Measurements from ENCODE around the gene DENND1A. TPM values are rescaled to one million over a fixed set of nuclear protein-coding genes. Genes with fewer than 3 reads are reported as not detected.

Gene DENND1A
- total and polyA plus RNA-seq, 4 experiments from 2014 or later, result 1.4 to 14.2 (median 9.9) TPM

DNA sequence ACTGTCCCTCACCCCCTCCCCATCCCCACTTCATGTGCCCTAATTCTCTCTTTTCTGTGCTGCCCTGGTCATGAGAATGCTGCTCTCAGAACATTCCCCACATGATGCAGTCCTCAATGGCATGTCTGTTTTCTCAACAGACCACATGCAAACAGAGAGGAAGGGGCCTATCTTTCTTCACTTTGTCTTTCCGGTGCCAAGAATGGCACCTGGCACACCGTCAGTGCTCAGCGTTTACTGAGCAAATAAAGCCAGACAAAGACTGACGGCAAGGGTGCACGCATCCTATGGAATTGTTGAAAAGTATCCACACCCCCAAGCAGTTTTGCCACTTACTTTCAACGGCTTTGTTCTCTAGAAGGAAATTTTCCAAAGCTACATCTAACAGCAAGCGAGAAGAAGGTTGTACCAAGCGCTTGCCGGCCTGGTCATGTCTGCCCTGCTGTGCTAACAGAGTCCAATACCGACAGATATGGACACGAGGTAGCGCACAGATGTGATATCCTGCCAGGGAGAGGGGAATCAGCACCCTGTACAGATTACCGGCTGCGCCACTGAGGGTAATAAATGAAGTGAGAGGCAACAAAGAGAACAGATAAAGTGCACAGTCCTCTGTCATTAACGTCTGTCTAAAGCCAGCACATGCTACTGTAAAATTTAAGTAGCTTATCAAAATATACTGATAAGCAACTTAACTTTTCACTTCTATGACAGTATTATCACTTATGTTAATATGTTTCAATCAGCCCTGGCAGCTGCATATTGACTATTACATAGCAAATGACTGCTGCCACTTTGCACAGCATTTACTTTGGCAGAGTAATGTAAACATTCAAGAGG lies 251.7 kb downstream of the DENND1A start:
- H3K27me3 Mint-ChIP-seq, result no peaks in the 10 kb centered on the region
- peaks cover 0 to 15% (median 10%) of the 10 kb centered on the region in 8 donors for H3K9me3 Mint-ChIP-seq
- peaks cover 15% of the 10 kb centered on the region for H3K4me1 ChIP-seq (ENCODE audit: insufficient read depth, low read length)
- H3K27ac Mint-ChIP-seq, result no peak overlapping the region
- intact Hi-C loops (cut with micrococcal nuclease), result no loop called here
- POLR2A ChIA-PET (ENCODE audit: partially characterized antibody), result no interaction called here
- H3K27me3 ChIP-seq (ENCODE audit: insufficient read depth, low read length), result no peaks in the 10 kb centered on the region
- H3K4me3 ChIP-seq (ENCODE audit: low read length in 2 of 2), result no peak overlapping the region
- CTCF ChIA-PET (ENCODE audit: partially characterized antibody), result no interaction called here
- H3K9me3 ChIP-seq (ENCODE audit: control insufficient read depth in 1 of 2, low read length in 2 of 2), result no peaks in the 10 kb centered on the region
- no peak for DNase-seq
- H3K4me1 Mint-ChIP-seq, result peaks cover 4 to 27% (median 20%) of the 10 kb centered on the region in 4 donors
- H3K27ac ChIP-seq (ENCODE audit: low read depth, low read length), result no peak overlapping the region
- no peaks in the 10 kb centered on the region for H3K36me3 ChIP-seq (ENCODE audit: insufficient read depth, low read length)
- H3K4me3 Mint-ChIP-seq, result peak overlapping the region in 1 of 8 donors; percentile 24
- H3K36me3 Mint-ChIP-seq, result peaks cover 17 to 45% of the 10 kb centered on the region in 2 donors

DNA sequence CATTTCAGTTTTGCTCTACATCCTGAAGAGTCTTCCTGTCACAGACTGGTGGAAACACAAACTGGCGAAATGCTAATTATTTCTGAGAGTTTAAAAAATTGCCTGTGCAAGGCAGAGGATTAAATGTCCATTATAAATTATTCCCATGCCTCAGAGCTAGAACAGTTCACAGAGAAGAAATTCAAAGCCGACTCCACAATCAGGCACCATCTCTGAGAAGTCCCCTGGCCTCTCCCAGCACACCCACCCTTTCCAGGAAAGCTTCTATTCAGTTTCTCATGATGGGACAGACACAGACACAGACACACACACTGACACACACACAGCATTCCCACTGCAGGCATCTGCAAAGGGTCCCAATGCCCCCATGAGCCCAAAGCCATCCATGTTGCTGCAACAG lies 253.1 kb downstream of the DENND1A start:
- peaks cover 4 to 24% (median 19%) of the 10 kb centered on the region in 4 donors for H3K4me1 Mint-ChIP-seq
- H3K9me3 ChIP-seq (ENCODE audit: control insufficient read depth in 1 of 2, low read length in 2 of 2), result no peaks in the 10 kb centered on the region
- ChIA-PET CTCF (ENCODE audit: partially characterized antibody) (no interaction called here), POLR2A (ENCODE audit: partially characterized antibody) (no interaction called here)
- H3K36me3 ChIP-seq (ENCODE audit: insufficient read depth, low read length), result no peaks in the 10 kb centered on the region
- no peaks in the 10 kb centered on the region for H3K27me3 Mint-ChIP-seq
- no peak overlapping the region for H3K27ac Mint-ChIP-seq
- intact Hi-C loops (cut with micrococcal nuclease), result no loop called here
- H3K36me3 Mint-ChIP-seq, result peaks cover 26 to 51% of the 10 kb centered on the region in 2 donors
- H3K4me3 Mint-ChIP-seq, result no peak overlapping the region
- no peak overlapping the region for H3K4me3 ChIP-seq (ENCODE audit: low read length in 2 of 2)
- H3K9me3 Mint-ChIP-seq, result peaks cover 0 to 21% (median 15%) of the 10 kb centered on the region in 8 donors
- H3K27me3 ChIP-seq (ENCODE audit: insufficient read depth, low read length), result no peaks in the 10 kb centered on the region
- peaks cover 15% of the 10 kb centered on the region for H3K4me1 ChIP-seq (ENCODE audit: insufficient read depth, low read length)
- H3K27ac ChIP-seq (ENCODE audit: low read depth, low read length), result no peak overlapping the region
- no peak for DNase-seq

GRCh38 chr9:123669346-123669745 lies 260.6 kb downstream of the DENND1A start:
- H3K27ac ChIP-seq (ENCODE audit: low read depth, low read length), result no peak overlapping the region
- no peak overlapping the region for H3K4me3 Mint-ChIP-seq

GRCh38 chr9:123663529-123663928 lies 266.4 kb downstream of the DENND1A start:
- no peak overlapping the region for H3K27ac ChIP-seq (ENCODE audit: low read depth, low read length)
- CTCF ChIA-PET (ENCODE audit: partially characterized antibody), result no interaction called here
- no peak for DNase-seq
- H3K9me3 ChIP-seq (ENCODE audit: control insufficient read depth in 1 of 2, low read length in 2 of 2), result no peaks in the 10 kb centered on the region
- H3K4me1 Mint-ChIP-seq, result no peaks in the 10 kb centered on the region
- POLR2A ChIA-PET (ENCODE audit: partially characterized antibody), result no interaction called here
- no peaks in the 10 kb centered on the region for H3K36me3 ChIP-seq (ENCODE audit: insufficient read depth, low read length)
- H3K4me3 Mint-ChIP-seq, result no peak overlapping the region
- H3K9me3 Mint-ChIP-seq, result peaks cover 6 to 49% (median 39%) of the 10 kb centered on the region in 8 donors
- H3K27me3 Mint-ChIP-seq, result no peaks in the 10 kb centered on the region
- H3K4me1 ChIP-seq (ENCODE audit: insufficient read depth, low read length), result no peaks in the 10 kb centered on the region
- H3K4me3 ChIP-seq (ENCODE audit: low read length in 2 of 2), result no peak overlapping the region
- H3K36me3 Mint-ChIP-seq, result peaks cover 54 to 78% of the 10 kb centered on the region in 2 donors
- intact Hi-C loops (cut with micrococcal nuclease), result no loop called here
- H3K27me3 ChIP-seq (ENCODE audit: insufficient read depth, low read length), result no peaks in the 10 kb centered on the region
- H3K27ac Mint-ChIP-seq, result no peak overlapping the region

More at GRCh38 chr9:123669346-123669745, 260.6 kb downstream of the DENND1A start:
- H3K9me3 ChIP-seq (ENCODE audit: control insufficient read depth in 1 of 2, low read length in 2 of 2), result no peaks in the 10 kb centered on the region
- Mint-ChIP-seq H3K9me3 (peaks cover 6 to 40% (median 32%) of the 10 kb centered on the region in 8 donors), H3K27ac (no peak overlapping the region), H3K4me1 (no peaks in the 10 kb centered on the region), H3K36me3 (peaks cover 71 to 95% of the 10 kb centered on the region in 2 donors), H3K27me3 (no peaks in the 10 kb centered on the region)
- H3K27me3 ChIP-seq (ENCODE audit: insufficient read depth, low read length), result no peaks in the 10 kb centered on the region
- intact Hi-C loops (cut with micrococcal nuclease), result no loop called here
- no peaks in the 10 kb centered on the region for H3K4me1 ChIP-seq (ENCODE audit: insufficient read depth, low read length)
- CTCF ChIA-PET (ENCODE audit: partially characterized antibody), result no interaction called here
- H3K4me3 ChIP-seq (ENCODE audit: low read length in 2 of 2), result no peak overlapping the region
- DNase-seq, result no peak
- no peaks in the 10 kb centered on the region for H3K36me3 ChIP-seq (ENCODE audit: insufficient read depth, low read length)
- POLR2A ChIA-PET (ENCODE audit: partially characterized antibody), result no interaction called here

- H3K4me3 ChIP-seq (ENCODE audit: low read length in 2 of 2), result no peak overlapping the region
- H3K27ac ChIP-seq (ENCODE audit: low read depth, low read length), result no peak overlapping the region
- H3K4me1 Mint-ChIP-seq, result no peaks in the 10 kb centered on the region
- CTCF ChIA-PET (ENCODE audit: partially characterized antibody), result no interaction called here
- H3K4me1 ChIP-seq (ENCODE audit: insufficient read depth, low read length), result no peaks in the 10 kb centered on the region
- H3K27ac Mint-ChIP-seq, result no peak overlapping the region
- no peak overlapping the region for H3K4me3 Mint-ChIP-seq
- DNase-seq, result no peak
- intact Hi-C loops (cut with micrococcal nuclease), result no loop called here
- no peaks in the 10 kb centered on the region for H3K9me3 ChIP-seq (ENCODE audit: control insufficient read depth in 1 of 2, low read length in 2 of 2)
- peaks cover 48 to 65% of the 10 kb centered on the region in 2 donors for H3K36me3 Mint-ChIP-seq
- no peaks in the 10 kb centered on the region for H3K36me3 ChIP-seq (ENCODE audit: insufficient read depth, low read length)
- no peaks in the 10 kb centered on the region for H3K27me3 Mint-ChIP-seq
- H3K9me3 Mint-ChIP-seq, result peaks cover 6 to 45% (median 38%) of the 10 kb centered on the region in 8 donors
- no peaks in the 10 kb centered on the region for H3K27me3 ChIP-seq (ENCODE audit: insufficient read depth, low read length)
- POLR2A ChIA-PET (ENCODE audit: partially characterized antibody), result no interaction called here
These were observed 267.7 kb downstream of the DENND1A start for GRCh38 chr9:123662057-123662776.

DNA sequence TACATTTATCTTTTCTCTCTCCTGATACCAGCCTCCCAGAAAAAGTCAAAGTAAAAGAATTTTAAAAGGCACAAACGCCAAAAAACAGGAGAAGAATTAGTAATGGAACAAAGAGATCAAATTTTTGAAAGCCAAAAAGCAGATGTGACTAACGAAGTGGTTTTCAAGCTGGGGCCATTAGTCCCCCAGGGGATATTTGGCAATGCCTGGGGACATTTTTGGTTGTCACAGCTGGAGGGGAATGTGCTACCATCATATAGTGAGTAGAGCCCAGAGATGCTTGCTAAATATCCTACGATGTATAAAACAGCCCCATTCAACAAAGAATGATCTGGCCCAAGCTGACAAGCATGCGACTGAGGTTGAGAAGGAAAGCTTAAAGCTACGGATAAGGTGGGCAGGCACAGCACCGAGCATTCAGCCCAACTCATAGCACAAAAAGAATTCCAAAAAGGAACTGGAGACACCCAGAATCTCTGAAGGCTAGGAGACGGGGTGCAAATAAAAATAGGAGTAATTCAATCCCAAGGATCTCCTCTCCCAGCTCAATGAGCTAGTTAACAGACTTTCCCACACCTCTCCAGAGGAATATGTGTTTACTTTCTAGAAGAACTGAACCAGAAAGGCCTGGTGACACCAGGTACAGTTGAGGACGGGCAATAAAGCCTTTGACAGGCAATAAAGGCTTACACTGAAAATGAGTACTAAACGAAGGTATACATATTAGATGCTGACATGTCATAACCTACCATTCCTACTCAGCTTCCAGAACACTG lies 269.0 kb downstream of the DENND1A start:
- ChIA-PET CTCF (ENCODE audit: partially characterized antibody) (no interaction called here), POLR2A (ENCODE audit: partially characterized antibody) (no interaction called here)
- H3K27me3 ChIP-seq (ENCODE audit: insufficient read depth, low read length), result no peaks in the 10 kb centered on the region
- no peaks in the 10 kb centered on the region for H3K4me1 ChIP-seq (ENCODE audit: insufficient read depth, low read length)
- peaks cover 42 to 54% of the 10 kb centered on the region in 2 donors for H3K36me3 Mint-ChIP-seq
- no peak overlapping the region for H3K27ac Mint-ChIP-seq
- no peaks in the 10 kb centered on the region for H3K36me3 ChIP-seq (ENCODE audit: insufficient read depth, low read length)
- intact Hi-C loops (cut with micrococcal nuclease), result no loop called here
- no peak overlapping the region for H3K4me3 Mint-ChIP-seq
- H3K27me3 Mint-ChIP-seq, result no peaks in the 10 kb centered on the region
- DNase-seq, result no peak
- H3K9me3 Mint-ChIP-seq, result peaks cover 6 to 38% (median 33%) of the 10 kb centered on the region in 8 donors
- H3K4me3 ChIP-seq (ENCODE audit: low read length in 2 of 2), result no peak overlapping the region
- H3K27ac ChIP-seq (ENCODE audit: low read depth, low read length), result no peak overlapping the region
- H3K9me3 ChIP-seq (ENCODE audit: control insufficient read depth in 1 of 2, low read length in 2 of 2), result no peaks in the 10 kb centered on the region
- H3K4me1 Mint-ChIP-seq, result no peaks in the 10 kb centered on the region

- no peaks in the 10 kb centered on the region for H3K27me3 Mint-ChIP-seq
- Histone ChIP-seq H3K4me3 (ENCODE audit: low read length in 2 of 2) (no peak overlapping the region), H3K36me3 (ENCODE audit: insufficient read depth, low read length) (no peaks in the 10 kb centered on the region), H3K27me3 (ENCODE audit: insufficient read depth, low read length) (no peaks in the 10 kb centered on the region), H3K4me1 (ENCODE audit: insufficient read depth, low read length) (no peaks in the 10 kb centered on the region), H3K9me3 (ENCODE audit: control insufficient read depth in 1 of 2, low read length in 2 of 2) (no peaks in the 10 kb centered on the region), H3K27ac (ENCODE audit: low read depth, low read length) (no peak overlapping the region)
- no peak overlapping the region for H3K27ac Mint-ChIP-seq
- intact Hi-C loops (cut with micrococcal nuclease), result no loop called here
- no peak overlapping the region for H3K4me3 Mint-ChIP-seq
- H3K9me3 Mint-ChIP-seq, result peaks cover 0 to 25% (median 22%) of the 10 kb centered on the region in 8 donors
- H3K4me1 Mint-ChIP-seq, result no peaks in the 10 kb centered on the region
- POLR2A ChIA-PET (ENCODE audit: partially characterized antibody), result no interaction called here
- CTCF ChIA-PET (ENCODE audit: partially characterized antibody), result no interaction called here
- peaks cover 33 to 53% of the 10 kb centered on the region in 2 donors for H3K36me3 Mint-ChIP-seq
- no peak for DNase-seq
These were observed 270.6 kb downstream of the DENND1A start for GRCh38 chr9:123659358-123659757.
